ENCODE data around the gene NCBP3.
"Not testable (repeated sequence)": the region's sequence is repeated elsewhere in the genome, so short reads cannot be mapped to it uniquely, and the experiment has no call there.

NCBP3 gene

DNA sequence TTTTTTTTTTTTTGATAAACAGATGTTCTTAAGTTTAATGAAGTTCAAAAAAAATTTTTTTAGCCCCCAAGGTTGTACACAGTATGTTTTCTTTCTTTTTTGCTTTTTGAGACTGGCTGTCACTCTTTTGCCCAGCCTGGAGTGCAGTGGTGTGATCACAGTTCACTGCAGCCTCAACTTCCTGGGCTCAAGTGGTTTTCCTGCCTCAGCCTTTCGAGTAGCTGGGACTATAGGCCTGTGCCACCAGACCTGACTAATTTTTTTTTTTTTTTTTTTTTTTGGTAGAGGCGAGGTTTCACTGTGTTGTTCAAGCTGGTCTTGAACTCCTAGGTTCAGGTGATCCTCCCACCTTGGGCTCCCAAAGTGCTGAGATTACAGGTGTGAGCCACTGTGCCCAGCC is 57.8 kb downstream of the NCBP3 start:
- DNase-seq (ENCODE audit: low read depth) = no peak

GRCh38 chr17:3785323-3785722 is 60.7 kb downstream of the NCBP3 start:
- not testable (repeated sequence) for DNase-seq (ENCODE audit: low read depth)

DNA sequence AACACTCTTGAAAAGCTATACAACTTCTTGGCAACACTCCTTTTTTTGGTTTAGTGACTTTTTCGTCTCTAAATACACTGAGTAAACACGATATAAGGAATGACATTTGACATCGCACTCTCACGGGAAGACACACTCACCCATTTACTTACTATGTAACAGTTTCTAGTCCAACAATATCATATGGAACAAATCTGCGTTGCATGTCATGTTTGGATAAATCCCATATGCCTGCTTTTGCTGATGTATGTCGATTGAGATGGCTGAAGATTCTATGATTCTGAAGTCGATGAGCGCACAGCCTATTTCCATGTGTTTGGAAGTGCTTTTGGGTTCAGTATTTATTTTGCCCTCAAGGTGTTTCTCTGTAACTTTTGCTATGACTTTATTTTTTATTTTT is 63.3 kb downstream of the NCBP3 start:
- DNase-seq (ENCODE audit: low read depth) = no peak

DNA sequence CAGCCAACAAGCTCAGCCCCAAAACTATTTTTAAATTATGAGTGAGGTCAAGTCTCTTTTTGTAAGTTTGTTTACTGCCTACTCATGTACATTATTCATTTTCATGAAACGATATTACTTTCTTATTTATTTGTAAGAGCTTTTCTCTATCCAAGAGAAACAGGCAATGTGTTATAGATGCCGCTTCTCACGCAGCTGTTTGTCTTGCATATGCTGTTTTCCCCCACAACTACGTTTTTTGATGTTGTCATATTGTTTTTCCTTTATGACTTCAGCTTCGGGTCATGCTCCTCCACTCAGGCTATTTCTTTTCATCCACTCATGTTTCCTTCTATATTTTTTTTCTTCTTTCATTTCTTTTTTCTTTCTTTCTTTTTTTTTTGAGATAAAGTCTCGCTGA is 65.1 kb downstream of the NCBP3 start:
- DNase-seq (ENCODE audit: low read depth) = no peak

DNA sequence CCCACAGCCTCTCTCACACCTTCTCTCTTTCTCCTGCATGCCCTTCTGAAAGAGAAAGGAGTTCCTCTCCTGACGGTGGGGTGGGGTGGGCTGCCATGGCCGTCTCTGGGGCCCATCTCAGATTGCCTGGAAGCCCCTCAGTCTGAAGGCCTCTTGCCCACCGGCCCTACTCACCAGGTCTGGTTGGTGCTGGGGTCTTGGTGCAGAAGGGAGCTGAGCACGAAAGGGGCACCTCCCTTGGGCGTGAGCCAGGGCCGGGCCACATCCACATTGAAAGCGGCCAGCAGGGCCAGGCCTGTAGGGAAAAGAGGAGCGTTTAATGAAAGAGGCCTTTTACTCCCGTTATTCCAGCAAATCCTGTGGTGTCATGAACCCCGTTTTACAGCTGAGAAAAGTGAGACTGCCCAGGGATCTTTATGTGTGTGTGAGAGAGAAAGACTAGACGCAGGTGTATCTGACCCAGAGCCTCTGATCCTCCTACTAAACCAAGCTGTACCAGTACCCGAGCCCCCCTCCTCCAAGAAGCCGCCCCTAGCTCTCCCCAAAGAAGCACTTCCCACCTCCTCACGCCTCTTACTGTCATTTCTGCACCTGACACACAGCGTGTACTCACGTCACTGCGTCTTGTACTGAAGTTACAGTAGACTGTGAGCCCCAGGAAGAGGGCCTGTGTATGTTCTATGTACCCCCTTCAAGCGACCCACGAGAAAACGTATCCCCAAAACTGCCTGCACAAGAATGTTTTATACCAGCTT is 68.5 kb downstream of the NCBP3 start:
- DNase-seq (ENCODE audit: low read depth) = no peak

DNA sequence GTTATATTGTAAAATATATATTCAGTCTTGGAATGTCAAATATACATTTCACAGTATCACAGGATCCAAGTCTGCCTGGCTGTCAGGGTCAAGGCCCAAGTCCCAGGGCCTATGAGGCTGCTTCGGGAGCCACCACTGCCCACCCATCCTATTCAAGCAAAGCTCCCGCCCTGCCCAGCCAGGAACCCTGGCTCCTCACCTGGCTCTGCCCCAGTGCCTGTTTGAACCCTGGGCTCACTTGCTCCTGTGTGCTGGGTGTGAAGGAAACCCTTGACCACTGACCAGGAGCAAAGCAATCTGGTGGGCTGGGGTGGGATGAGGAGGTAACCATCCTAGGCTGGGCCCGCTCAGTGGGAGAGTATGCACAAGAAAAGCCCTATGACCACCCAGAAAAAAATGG is 72.1 kb downstream of the NCBP3 start:
- no peak for DNase-seq (ENCODE audit: low read depth)

DNA sequence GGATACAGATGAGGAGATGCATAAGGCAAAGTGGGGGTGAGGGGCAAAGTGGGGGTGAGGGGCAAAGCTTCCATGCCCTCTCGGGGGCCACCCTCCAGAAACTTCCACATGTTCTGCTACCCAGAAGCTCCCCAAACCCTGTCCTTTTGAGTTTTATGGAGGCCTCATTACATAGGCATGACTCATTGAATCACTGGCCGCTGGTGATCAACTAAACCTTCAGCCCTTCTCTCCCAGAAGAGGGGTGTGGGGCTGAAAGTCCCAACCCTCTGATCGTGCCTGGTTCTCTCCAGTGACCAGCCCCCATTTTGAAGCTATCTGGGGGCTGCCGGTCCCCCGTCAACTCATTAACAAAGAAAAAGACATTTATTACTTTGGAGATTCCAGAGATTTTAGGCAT is 72.5 kb downstream of the NCBP3 start:
- DNase-seq (ENCODE audit: low read depth) = no peak

GRCh38 chr17:3772764-3773163 is 73.3 kb downstream of the NCBP3 start:
- DNase-seq (ENCODE audit: low read depth) = no peak

DNA sequence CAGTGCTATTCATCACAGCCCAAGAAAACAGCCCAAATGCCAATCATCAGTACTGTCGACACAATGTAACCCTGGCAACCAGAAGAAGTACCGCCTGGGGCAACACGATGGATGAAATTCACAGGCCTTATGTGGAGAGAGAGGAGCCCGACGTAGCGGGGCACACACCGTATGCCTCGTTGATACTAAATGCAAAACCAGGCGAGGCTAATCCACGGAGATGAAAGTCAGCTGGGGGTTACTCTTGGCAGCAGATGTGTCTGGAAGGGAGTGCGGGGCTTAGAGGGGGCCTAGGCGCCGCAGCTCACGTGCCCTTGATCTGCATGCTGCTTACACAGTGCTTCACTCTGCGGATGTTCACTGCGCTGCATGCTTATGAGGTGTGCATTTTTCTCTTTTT is 74.9 kb downstream of the NCBP3 start:
- no peak for DNase-seq (ENCODE audit: low read depth)

GRCh38 chr17:3770466-3770865 is 75.6 kb downstream of the NCBP3 start:
- no peak for DNase-seq (ENCODE audit: low read depth)

DNA sequence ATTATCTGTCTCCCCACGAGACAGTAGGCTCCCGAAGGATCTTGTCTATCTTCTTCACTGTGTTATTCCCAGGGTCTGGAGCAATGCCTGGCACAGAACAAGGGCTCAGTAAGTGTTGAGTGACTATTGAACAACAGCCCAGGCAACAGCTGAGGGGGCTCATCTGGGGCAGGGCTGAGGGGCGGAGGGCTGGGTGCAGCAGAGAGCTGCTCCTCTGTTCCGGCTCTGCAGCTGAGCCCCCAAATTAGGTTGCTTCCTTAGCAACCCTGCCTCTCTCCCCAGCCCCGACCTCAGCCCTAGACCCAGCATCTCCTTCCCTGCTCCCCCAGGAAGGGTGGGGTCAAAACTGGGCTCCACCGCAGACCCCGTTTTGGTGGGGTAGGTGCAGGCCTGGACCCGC is 77.3 kb downstream of the NCBP3 start:
- DNase-seq (ENCODE audit: low read depth) = no peak

DNA sequence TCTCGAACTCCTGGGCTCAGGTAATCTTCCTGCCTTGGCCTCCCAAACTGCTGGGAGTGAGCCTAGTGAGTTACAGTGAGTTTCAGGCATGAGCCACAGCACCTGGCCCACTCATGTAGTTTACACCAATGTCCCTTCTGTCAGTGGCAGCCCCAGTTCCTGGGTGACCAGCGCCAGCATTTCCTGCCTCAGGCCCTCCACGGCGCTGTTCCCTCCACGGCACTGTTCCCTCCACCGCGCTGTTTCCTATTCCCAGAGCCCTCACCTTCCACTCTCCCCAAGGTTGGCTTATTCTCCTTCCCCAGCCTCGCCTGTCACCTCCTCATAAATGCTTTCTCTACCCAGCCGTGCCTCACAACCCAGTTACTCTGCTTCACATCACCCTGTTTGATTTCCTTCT is 77.7 kb downstream of the NCBP3 start:
- no peak for DNase-seq (ENCODE audit: low read depth)

GRCh38 chr17:3766779-3767178 is 79.3 kb downstream of the NCBP3 start:
- no peak for DNase-seq (ENCODE audit: low read depth)

- no peak for DNase-seq (ENCODE audit: low read depth)
Measured at GRCh38 chr17:3765981-3766380, 80.1 kb downstream of the NCBP3 start.

GRCh38 chr17:3763777-3764170 is 82.3 kb downstream of the NCBP3 start:
- no peak for DNase-seq (ENCODE audit: low read depth)

GRCh38 chr17:3762922-3763776 is 82.9 kb downstream of the NCBP3 start:
- no peak for DNase-seq (ENCODE audit: low read depth)

DNA sequence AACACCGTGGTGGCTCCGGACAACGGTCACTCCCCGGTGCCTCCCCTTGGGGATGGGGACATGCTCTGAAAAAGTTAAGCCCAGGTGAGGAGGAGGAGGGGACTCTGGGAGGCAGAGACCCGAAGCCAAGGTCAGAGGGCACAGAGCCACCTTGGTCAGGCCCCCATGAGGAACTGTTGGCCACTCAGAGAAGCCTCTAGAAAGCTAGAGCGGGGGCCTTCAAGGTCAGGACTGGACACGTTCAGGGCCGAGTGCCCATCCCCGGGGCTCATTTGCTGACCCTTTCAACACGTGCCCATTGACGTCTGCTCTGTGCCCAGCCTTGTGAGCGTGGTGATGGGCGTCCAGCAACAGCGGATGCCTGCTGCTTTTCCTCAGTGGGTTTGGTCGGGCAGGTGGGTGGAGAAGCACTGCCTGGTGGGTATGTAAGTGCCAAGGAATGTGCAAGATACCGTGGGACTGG is 84.1 kb downstream of the NCBP3 start:
- DNase-seq (ENCODE audit: low read depth) = no peak

GRCh38 chr17:3761036-3761917 is 84.8 kb downstream of the NCBP3 start:
- DNase-seq (ENCODE audit: low read depth) = no peak

DNA sequence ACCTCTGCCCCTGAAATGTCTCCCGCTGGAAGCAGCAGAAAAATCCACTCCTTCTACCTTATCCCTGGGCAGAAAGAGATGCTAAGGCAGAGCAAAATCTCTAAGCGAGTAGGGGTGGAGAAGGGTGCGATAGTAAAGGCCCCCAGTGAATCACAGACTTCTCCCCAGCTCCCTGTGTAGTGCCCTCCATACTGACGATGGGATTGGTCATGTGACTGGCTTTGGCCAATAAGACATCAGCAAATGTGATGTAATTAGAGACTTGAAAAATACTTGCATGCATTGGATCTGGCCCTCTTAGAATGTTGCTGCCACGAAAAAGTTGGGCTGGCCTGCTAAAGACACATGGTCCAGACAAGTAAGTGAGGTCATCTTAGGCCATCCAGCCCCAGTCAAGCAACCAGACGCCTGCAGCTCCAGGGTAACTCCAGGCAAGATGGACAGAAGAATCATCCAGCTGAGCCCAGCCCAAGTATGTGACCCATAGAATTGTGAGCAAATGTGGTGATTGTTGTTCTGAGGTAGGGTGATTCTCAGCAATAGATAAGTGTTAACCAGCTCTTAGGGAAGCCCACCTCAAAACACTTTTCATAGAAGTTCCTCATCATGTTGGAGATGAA is 86.3 kb downstream of the NCBP3 start:
- no peak for DNase-seq (ENCODE audit: low read depth)

- DNase-seq (ENCODE audit: low read depth) = no peak
Measured at GRCh38 chr17:3755335-3756030, 90.6 kb downstream of the NCBP3 start.

Data from stimulated activated CD8-positive, alpha-beta memory T cell treated with anti-CD3 and anti-CD28 coated beads, Interleukin-7, amount 100 ng/mL, for 24 hours (primary cell).